Measurements from ENCODE around the gene WDR77. TPM values are rescaled to one million over a fixed set of nuclear protein-coding genes. Genes with fewer than 3 reads are reported as not detected.

The WDR77 gene
- total and polyA plus RNA-seq, 2 of the 13 experiments (the other 11 are each of a cell fraction or from before 2014, with no cell fraction given): 90.6 to 108 TPM

GRCh38 chr1:111422546-111423391 is 26.3 kb downstream of the WDR77 start (continued):
- TF ChIP-seq, protein P1, sequence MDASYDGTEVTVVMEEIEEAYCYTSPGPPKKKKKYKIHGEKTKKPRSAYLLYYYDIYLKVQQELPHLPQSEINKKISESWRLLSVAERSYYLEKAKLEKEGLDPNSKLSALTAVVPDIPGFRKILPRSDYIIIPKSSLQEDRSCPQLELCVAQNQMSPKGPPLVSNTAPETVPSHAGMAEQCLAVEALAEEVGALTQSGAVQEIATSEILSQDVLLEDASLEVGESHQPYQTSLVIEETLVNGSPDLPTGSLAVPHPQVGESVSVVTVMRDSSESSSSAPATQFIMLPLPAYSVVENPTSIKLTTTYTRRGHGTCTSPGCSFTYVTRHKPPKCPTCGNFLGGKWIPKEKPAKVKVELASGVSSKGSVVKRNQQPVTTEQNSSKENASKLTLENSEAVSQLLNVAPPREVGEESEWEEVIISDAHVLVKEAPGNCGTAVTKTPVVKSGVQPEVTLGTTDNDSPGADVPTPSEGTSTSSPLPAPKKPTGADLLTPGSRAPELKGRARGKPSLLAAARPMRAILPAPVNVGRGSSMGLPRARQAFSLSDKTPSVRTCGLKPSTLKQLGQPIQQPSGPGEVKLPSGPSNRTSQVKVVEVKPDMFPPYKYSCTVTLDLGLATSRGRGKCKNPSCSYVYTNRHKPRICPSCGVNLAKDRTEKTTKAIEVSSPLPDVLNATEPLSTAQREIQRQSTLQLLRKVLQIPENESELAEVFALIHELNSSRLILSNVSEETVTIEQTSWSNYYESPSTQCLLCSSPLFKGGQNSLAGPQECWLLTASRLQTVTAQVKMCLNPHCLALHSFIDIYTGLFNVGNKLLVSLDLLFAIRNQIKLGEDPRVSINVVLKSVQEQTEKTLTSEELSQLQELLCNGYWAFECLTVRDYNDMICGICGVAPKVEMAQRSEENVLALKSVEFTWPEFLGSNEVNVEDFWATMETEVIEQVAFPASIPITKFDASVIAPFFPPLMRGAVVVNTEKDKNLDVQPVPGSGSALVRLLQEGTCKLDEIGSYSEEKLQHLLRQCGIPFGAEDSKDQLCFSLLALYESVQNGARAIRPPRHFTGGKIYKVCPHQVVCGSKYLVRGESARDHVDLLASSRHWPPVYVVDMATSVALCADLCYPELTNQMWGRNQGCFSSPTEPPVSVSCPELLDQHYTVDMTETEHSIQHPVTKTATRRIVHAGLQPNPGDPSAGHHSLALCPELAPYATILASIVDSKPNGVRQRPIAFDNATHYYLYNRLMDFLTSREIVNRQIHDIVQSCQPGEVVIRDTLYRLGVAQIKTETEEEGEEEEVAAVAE (CRISPR knock-in tag; IDR thresholded peaks at IDR 0.05; ENCODE audit: borderline replicate concordance): no peak
- TF ChIP-seq KAT8 (CRISPR knock-in tag; IDR thresholded peaks at IDR 0.05) (peak; percentile 42; the same call in 1 of the 2 replicates), ZSCAN31 (CRISPR knock-in tag; IDR thresholded peaks at IDR 0.05; ENCODE audit: low read depth) (no peak; the same call in 1 of the 2 replicates), TCF12 (IDR thresholded peaks at IDR 0.05) (no peak), TCF12 (CRISPR knock-in tag; IDR thresholded peaks at IDR 0.05) (no peak), ZKSCAN1 (IDR thresholded peaks at IDR 0.05; ENCODE audit: low read length) (no peak), ZNF329 (CRISPR knock-in tag; IDR thresholded peaks at IDR 0.05; ENCODE audit: low read depth) (no peak), ZHX2 (IDR thresholded peaks at IDR 0.05; ENCODE audit: low read depth) (no peak), ZHX2 (CRISPR knock-in tag; IDR thresholded peaks at IDR 0.05; ENCODE audit: borderline replicate concordance) (no peak), SOX6 (IDR thresholded peaks at IDR 0.05) (no peak), SOX6 (CRISPR knock-in tag; IDR thresholded peaks at IDR 0.05) (peak; percentile 54), ZSCAN30 (CRISPR knock-in tag; IDR thresholded peaks at IDR 0.05) (no peak), ZFP82 (CRISPR knock-in tag; IDR thresholded peaks at IDR 0.05; ENCODE audit: borderline replicate concordance) (no peak), ZNF781 (CRISPR knock-in tag; IDR thresholded peaks at IDR 0.05; ENCODE audit: borderline replicate concordance, not compliant biosample characterization) (no peak)
- TF ChIP-seq, protein P2, sequence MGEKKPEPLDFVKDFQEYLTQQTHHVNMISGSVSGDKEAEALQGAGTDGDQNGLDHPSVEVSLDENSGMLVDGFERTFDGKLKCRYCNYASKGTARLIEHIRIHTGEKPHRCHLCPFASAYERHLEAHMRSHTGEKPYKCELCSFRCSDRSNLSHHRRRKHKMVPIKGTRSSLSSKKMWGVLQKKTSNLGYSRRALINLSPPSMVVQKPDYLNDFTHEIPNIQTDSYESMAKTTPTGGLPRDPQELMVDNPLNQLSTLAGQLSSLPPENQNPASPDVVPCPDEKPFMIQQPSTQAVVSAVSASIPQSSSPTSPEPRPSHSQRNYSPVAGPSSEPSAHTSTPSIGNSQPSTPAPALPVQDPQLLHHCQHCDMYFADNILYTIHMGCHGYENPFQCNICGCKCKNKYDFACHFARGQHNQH (CRISPR knock-in tag; IDR thresholded peaks at IDR 0.05): peak; percentile 63; the same call in 1 of the 2 replicates
- TF ChIP-seq, protein P3, sequence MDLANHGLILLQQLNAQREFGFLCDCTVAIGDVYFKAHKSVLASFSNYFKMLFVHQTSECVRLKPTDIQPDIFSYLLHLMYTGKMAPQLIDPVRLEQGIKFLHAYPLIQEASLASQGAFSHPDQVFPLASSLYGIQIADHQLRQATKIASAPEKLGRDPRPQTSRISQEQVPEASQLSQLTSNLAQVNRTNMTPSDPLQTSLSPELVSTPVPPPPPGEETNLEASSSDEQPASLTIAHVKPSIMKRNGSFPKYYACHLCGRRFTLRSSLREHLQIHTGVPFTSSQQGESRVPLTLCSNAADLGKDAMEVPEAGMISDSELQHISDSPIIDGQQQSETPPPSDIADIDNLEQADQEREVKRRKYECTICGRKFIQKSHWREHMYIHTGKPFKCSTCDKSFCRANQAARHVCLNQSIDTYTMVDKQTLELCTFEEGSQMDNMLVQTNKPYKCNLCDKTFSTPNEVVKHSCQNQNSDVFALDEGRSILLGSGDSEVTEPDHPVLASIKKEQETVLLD (CRISPR knock-in tag; IDR thresholded peaks at IDR 0.05; ENCODE audit: low read depth): no peak

All from HepG2 (cell line).